Nephron progenitor cell (in vitro differentiated cells): ENCODE results near the gene MACROD2.

Experiments
- DNase-seq: peaks from one replicate; pipeline ENCODE4 v3.0.0; 2021
- H3K27ac Mint-ChIP-seq: 2 replicates; pipeline ENCODE4 v1.8.0; 2021; ENCODE audit warnings: mild to moderate bottlenecking, moderate library complexity, mixed read lengths
- H3K27me3 Mint-ChIP-seq: 2 replicates; pipeline ENCODE4 v1.8.0; 2021; ENCODE audit warnings: mild to moderate bottlenecking, low read depth, mixed read lengths; ENCODE audit not compliant: poor library complexity
- H3K36me3 Mint-ChIP-seq: 2 replicates; pipeline ENCODE4 v1.8.0; 2021; ENCODE audit warnings: low read depth, mixed read lengths
- H3K4me1 Mint-ChIP-seq: 2 replicates; pipeline ENCODE4 v1.8.0; 2021; ENCODE audit warnings: mixed read lengths
- H3K4me3 Mint-ChIP-seq: 2 replicates; pipeline ENCODE4 v1.8.0; 2021; ENCODE audit warnings: mild to moderate bottlenecking, moderate library complexity, mixed read lengths
- H3K9me3 Mint-ChIP-seq: 2 replicates; pipeline ENCODE4 v1.8.0; 2021; ENCODE audit warnings: mild to moderate bottlenecking, moderate library complexity, mixed read lengths
- TF ChIP-seq, protein P1 (sequence below): fragments of 200-600 bp; sonication (generic); IDR thresholded peaks from 2 replicates; pipeline ENCODE4 v1.5.0; 2021; ENCODE audit warnings: antibody characterized with exemption

The MACROD2 gene

GRCh38 chr20:13995086-13995665 is at the start of gene MACROD2:
MACROD2 (plus strand) TSS chr20:13995516.
- H3K27ac Mint-ChIP-seq: no peak within 1 kb of the TSS

DNA sequence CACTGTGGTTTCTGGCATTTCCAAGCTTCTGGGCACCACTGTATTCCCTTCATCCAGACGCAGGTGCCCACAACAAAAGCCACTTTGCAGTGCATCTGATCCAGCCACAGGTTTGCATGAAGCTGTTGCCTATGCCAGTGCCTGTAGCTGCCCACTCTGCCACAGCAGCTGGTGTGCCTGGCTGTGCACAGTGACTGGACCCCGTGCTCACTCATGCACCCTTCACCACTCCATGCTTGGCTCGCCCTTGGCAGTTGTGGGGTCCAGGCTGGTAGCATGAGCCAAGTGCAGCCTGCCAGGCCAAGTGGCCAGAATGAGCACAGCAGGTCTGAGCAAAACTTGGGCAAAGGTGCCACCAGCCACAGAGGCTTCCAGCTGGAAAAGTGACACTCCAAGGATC is 47.6 kb upstream of the MACROD2 start:
- no peak overlapping the region for H3K27ac Mint-ChIP-seq
- H3K4me3 Mint-ChIP-seq: no peak overlapping the region
- H3K9me3 Mint-ChIP-seq: no peaks in the 10 kb centered on the region
- DNase-seq: no peak
- H3K27me3 Mint-ChIP-seq: peaks cover 3% of the 10 kb centered on the region
- H3K36me3 Mint-ChIP-seq: no peaks in the 10 kb centered on the region
- TF ChIP-seq, protein P1, sequence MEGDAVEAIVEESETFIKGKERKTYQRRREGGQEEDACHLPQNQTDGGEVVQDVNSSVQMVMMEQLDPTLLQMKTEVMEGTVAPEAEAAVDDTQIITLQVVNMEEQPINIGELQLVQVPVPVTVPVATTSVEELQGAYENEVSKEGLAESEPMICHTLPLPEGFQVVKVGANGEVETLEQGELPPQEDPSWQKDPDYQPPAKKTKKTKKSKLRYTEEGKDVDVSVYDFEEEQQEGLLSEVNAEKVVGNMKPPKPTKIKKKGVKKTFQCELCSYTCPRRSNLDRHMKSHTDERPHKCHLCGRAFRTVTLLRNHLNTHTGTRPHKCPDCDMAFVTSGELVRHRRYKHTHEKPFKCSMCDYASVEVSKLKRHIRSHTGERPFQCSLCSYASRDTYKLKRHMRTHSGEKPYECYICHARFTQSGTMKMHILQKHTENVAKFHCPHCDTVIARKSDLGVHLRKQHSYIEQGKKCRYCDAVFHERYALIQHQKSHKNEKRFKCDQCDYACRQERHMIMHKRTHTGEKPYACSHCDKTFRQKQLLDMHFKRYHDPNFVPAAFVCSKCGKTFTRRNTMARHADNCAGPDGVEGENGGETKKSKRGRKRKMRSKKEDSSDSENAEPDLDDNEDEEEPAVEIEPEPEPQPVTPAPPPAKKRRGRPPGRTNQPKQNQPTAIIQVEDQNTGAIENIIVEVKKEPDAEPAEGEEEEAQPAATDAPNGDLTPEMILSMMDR: no peak
- peaks cover 10% of the 10 kb centered on the region for H3K4me1 Mint-ChIP-seq

More at GRCh38 chr20:13995086-13995665, at the start of gene MACROD2:
- Mint-ChIP-seq H3K27me3 (peaks cover 34% of the 10 kb centered on the region), H3K9me3 (peaks cover 41% of the 10 kb centered on the region), H3K4me1 (peaks cover 15% of the 10 kb centered on the region), H3K36me3 (peaks cover 12% of the 10 kb centered on the region), H3K4me3 (peak within 1 kb of the TSS; percentile 96)
- TF ChIP-seq, protein P1: no peak
- peak; percentile 99 for DNase-seq

DNA sequence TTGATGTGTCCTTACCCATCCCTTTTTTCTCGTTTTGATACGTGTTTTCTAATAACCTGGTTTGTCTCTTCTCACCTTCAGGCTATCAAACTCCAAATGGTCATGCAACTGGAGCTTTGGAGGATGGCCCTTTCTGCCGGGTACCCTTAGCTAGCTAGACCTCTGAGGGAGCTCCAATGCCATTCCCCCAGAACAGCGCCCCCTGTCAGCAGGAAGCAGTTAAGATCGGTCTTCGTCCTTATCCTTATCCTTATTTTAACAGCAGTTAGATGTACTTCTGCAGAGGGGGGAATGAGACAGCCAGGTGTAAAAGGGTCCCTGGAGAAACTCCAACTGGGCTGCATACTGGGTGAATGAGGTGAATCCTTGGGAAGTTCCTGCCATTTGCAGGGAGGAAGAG is 42.1 kb upstream of the MACROD2 start:
- Mint-ChIP-seq H3K4me1 (peaks cover 10% of the 10 kb centered on the region), H3K27ac (no peak overlapping the region), H3K36me3 (no peaks in the 10 kb centered on the region), H3K27me3 (peaks cover 10% of the 10 kb centered on the region), H3K9me3 (peaks cover under 1% of the 10 kb centered on the region), H3K4me3 (no peak overlapping the region)
- TF ChIP-seq, protein P1: peak; percentile 14
- peak; percentile 13 for DNase-seq

DNA sequence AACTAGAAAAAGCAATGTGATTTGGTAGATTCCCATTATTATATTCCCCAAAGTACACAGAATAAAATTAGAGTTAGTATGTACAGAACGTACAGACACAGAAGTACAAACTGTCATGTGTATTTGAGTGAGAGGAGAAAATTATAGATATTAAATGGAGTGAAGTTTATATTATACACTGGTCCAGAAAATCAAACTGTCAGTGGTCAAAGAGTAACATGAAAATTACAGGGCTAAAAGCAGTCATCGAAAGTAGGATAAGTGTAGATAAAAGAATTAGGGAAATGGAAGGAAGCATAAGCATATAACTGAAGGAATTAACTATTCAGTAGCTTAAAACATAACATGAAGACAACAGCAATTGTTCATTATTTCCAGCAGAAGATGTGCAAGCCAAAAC is 35.2 kb upstream of the MACROD2 start:
- TF ChIP-seq, protein P1: no peak
- H3K4me1 Mint-ChIP-seq: no peaks in the 10 kb centered on the region

DNA sequence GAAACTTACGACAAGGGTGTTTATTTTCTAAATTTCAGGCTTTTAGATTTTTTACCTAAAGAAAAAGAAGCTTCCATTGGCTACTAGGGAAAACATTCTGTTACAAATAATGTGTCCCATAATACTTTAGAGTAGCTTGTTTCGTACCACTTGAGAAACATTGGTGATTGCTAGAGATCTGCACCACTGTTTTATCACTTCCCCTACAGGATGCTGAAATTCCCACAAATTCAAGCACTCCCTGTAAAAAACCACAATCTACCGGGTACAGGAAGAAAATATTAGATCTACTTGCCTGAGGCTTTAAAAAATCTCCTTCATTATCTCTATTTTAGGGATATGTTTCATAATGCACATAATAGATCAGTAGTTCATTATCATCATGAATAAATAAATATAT is 34.8 kb upstream of the MACROD2 start:
- H3K27me3 Mint-ChIP-seq: no peaks in the 10 kb centered on the region
- no peaks in the 10 kb centered on the region for H3K4me1 Mint-ChIP-seq
- TF ChIP-seq, protein P1: no peak
- no peaks in the 10 kb centered on the region for H3K36me3 Mint-ChIP-seq
- no peak overlapping the region for H3K4me3 Mint-ChIP-seq
- H3K9me3 Mint-ChIP-seq: peaks cover 3% of the 10 kb centered on the region
- no peak for DNase-seq
- H3K27ac Mint-ChIP-seq: no peak overlapping the region

More for the DNA sequence above, 35.2 kb upstream of the MACROD2 start:
- no peaks in the 10 kb centered on the region for H3K36me3 Mint-ChIP-seq
- no peaks in the 10 kb centered on the region for H3K27me3 Mint-ChIP-seq
- no peak overlapping the region for H3K27ac Mint-ChIP-seq
- H3K9me3 Mint-ChIP-seq: peaks cover 3% of the 10 kb centered on the region
- H3K4me3 Mint-ChIP-seq: no peak overlapping the region
- DNase-seq: no peak

- H3K27me3 Mint-ChIP-seq: peaks cover 3% of the 10 kb centered on the region
- TF ChIP-seq, protein P1: no peak
- DNase-seq: no peak
- H3K27ac Mint-ChIP-seq: no peak overlapping the region
- H3K4me3 Mint-ChIP-seq: no peak overlapping the region
- no peaks in the 10 kb centered on the region for H3K4me1 Mint-ChIP-seq
- H3K9me3 Mint-ChIP-seq: no peaks in the 10 kb centered on the region
- no peaks in the 10 kb centered on the region for H3K36me3 Mint-ChIP-seq
Measured at GRCh38 chr20:13984211-13984610, 11.1 kb upstream of the MACROD2 start.
